Parathyroid adenoma (tissue), 2 donors: ENCODE measurements around the gene HSD17B1.

Source experiments
- H2AFZ ChIP-seq: fragments of 300-600 bp; sonication (generic); one replicate; pipeline ENCODE4 v1.7.0; 2017; ENCODE audit warnings: antibody characterized with exemption, mild to moderate bottlenecking
- H3K27ac ChIP-seq: fragments of 300-600 bp; sonication (generic); one replicate; pipeline ENCODE4 v1.7.0; 2017
- H3K27me3 ChIP-seq: fragments of 300-600 bp; sonication (generic); one replicate; pipeline ENCODE4 v1.7.0; 2017; ENCODE audit warnings: low read length; ENCODE audit not compliant: control insufficient read depth, insufficient read depth
- H3K36me3 ChIP-seq: fragments of 300-600 bp; sonication (generic); one replicate; pipeline ENCODE4 v1.7.0; 2017; ENCODE audit warnings: low read length; ENCODE audit not compliant: control insufficient read depth, insufficient read depth
- H3K4me1 ChIP-seq: fragments of 300-600 bp; sonication (generic); one replicate; pipeline ENCODE4 v1.7.0; 2017; ENCODE audit warnings: control low read depth
- H3K4me2 ChIP-seq: fragments of 300-600 bp; sonication (generic); one replicate; pipeline ENCODE4 v1.7.0; 2017; ENCODE audit warnings: low read length
- H3K4me3 ChIP-seq: fragments of 300-600 bp; sonication (generic); one replicate; pipeline ENCODE4 v1.7.0; 2017; ENCODE audit warnings: low read depth, low read length
- H3K79me2 ChIP-seq: fragments of 300-600 bp; sonication (generic); one replicate; pipeline ENCODE4 v1.7.0; 2017; ENCODE audit warnings: control low read depth
- H3K9ac ChIP-seq: fragments of 300-600 bp; sonication (generic); one replicate; pipeline ENCODE4 v1.7.0; 2017; ENCODE audit warnings: mild to moderate bottlenecking
- H3K9me3 ChIP-seq: fragments of 300-600 bp; sonication (generic); one replicate; pipeline ENCODE4 v1.7.0; 2017; ENCODE audit warnings: low read length; ENCODE audit not compliant: control insufficient read depth
- CTCF ChIP-seq: fragments of 300-600 bp; sonication (generic); IDR thresholded peaks from one replicate; pipeline ENCODE4 v1.7.0; 2017; ENCODE audit warnings: antibody characterized with exemption, mild to moderate bottlenecking
- donor health status: primary hyperparathyroidism.

HSD17B1 gene

DNA sequence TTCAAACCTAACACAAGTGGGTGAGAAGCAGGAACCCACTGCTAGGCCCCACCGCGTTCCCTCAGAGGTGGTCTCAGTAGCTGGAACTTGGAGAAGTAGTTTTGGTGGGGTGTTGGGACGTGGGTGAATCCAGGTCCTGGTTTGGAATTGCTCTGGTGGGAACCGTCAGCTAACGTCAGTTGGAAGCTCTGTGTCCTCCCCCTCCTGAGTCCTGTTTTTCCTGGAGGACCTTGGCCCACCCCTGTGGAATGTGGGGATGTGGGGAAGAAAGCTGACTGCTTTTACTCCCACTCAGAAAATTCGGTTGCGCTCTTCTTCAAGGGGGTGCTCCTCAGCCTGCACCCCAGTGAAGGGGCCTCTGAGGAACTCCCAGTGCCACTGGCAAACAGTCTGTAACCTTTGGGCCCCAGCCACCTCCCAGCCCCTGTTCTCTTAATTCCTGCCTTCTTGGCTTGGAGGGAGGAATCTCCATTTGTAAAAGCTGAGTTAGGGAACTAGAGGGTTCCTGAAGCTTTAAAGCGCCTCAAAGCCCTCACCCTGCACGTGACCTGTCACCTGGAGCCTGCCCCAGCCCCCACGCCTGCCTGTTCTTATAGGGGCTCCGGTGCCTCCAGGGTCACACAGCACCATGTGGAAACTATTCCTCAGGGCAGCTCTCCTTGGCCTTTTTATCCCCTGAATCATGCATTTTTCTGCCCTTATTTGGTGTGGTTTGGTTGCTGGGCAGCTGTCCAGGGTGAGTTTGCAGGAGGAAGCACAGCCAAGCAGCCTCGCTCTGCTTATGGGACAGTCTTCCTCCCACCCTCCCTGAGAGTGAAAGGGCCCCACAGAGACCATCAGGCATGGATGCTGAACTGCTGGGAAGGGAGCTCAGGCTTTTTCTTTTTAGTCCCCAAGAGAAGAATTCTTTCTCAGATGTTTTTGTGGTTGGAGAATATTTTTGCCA, 32.9 kb upstream of the HSD17B1 start:
- no peaks in the 10 kb centered on the region for H3K79me2 ChIP-seq
- peaks cover 35% of the 10 kb centered on the region for H3K4me1 ChIP-seq
- no peaks in the 10 kb centered on the region for H3K9me3 ChIP-seq
- TF ChIP-seq CTCF = no peak
- H3K4me2 ChIP-seq = peak overlapping the region; percentile 43
- H3K27ac ChIP-seq = peak overlapping the region; percentile 95
- H3K36me3 ChIP-seq = no peaks in the 10 kb centered on the region
- peak overlapping the region; percentile 32 for H3K4me3 ChIP-seq
- no peaks in the 10 kb centered on the region for H3K27me3 ChIP-seq
- peak overlapping the region; percentile 10 for H2AFZ ChIP-seq
- no peak overlapping the region for H3K9ac ChIP-seq

- Histone ChIP-seq H3K4me2 (peak overlapping the region; percentile 43), H3K27ac (peak overlapping the region; percentile 95), H3K4me3 (peak overlapping the region; percentile 32), H2AFZ (peak overlapping the region; percentile 6), H3K27me3 (no peaks in the 10 kb centered on the region), H3K4me1 (peaks cover 35% of the 10 kb centered on the region), H3K9ac (no peak overlapping the region), H3K9me3 (no peaks in the 10 kb centered on the region), H3K79me2 (no peaks in the 10 kb centered on the region), H3K36me3 (no peaks in the 10 kb centered on the region)
- TF ChIP-seq CTCF = peak; percentile 30
These were observed 32.2 kb upstream of the HSD17B1 start for GRCh38 chr17:42520540-42520951.

- Histone ChIP-seq H3K36me3 (no peaks in the 10 kb centered on the region), H3K4me1 (peaks cover 35% of the 10 kb centered on the region), H3K4me2 (no peak overlapping the region), H3K79me2 (no peaks in the 10 kb centered on the region), H2AFZ (no peak overlapping the region), H3K4me3 (no peak overlapping the region), H3K27ac (peak overlapping the region; percentile 95), H3K9ac (no peak overlapping the region), H3K9me3 (no peaks in the 10 kb centered on the region), H3K27me3 (no peaks in the 10 kb centered on the region)
- TF ChIP-seq CTCF = no peak
These were observed 31.7 kb upstream of the HSD17B1 start for GRCh38 chr17:42521036-42521435.

GRCh38 chr17:42521666-42522262, 31.0 kb upstream of the HSD17B1 start:
- H3K9ac ChIP-seq = no peak overlapping the region
- no peaks in the 10 kb centered on the region for H3K9me3 ChIP-seq
- no peak overlapping the region for H3K27ac ChIP-seq
- H3K27me3 ChIP-seq = no peaks in the 10 kb centered on the region
- no peak for TF ChIP-seq CTCF
- H3K4me1 ChIP-seq = peaks cover 35% of the 10 kb centered on the region
- no peak overlapping the region for H2AFZ ChIP-seq
- no peaks in the 10 kb centered on the region for H3K79me2 ChIP-seq
- H3K4me2 ChIP-seq = no peak overlapping the region
- no peak overlapping the region for H3K4me3 ChIP-seq
- H3K36me3 ChIP-seq = no peaks in the 10 kb centered on the region
